Cardiac ventricle fibroblast (primary cell): ENCODE results near the gene OR2L5. TPM values are rescaled to one million over a fixed set of nuclear protein-coding genes. Genes with fewer than 3 reads are reported as not detected.

Experiments used
- total RNA-seq: library from RNA; depleted of rRNA; stranded (reverse); fragments of >200 nt; gene quantifications from 2 replicates; pipeline ENCODE4 v1.2.3, GENCODE V29; 2015

OR2L5 gene, protein sequence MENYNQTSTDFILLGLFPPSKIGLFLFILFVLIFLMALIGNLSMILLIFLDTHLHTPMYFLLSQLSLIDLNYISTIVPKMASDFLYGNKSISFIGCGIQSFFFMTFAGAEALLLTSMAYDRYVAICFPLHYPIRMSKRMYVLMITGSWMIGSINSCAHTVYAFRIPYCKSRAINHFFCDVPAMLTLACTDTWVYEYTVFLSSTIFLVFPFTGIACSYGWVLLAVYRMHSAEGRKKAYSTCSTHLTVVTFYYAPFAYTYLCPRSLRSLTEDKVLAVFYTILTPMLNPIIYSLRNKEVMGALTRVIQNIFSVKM
- not detected in 2 replicates for total RNA-seq

DNA sequence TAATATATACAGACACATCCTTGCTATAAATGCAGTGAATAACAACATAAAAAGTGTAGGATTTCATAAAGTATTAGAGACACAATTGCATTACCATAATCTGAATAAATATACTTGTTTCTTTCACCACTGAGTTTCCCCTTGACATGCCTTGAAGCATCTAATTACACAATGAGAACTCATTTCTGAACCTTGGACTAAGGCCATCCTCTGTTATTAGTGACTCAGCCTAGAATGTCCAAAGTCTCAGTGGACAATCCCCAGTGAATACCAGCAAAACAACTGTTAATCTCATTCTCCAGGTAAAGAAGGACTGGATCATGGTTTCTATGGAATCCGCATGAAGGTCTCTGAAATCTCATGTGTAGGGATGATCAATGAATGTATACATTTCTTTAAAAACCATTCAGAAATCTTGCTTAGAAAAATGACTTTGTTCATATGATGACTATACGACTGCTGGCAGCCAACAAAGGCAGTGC is at the start of gene OR2L5:
TSS of gene OR2L5 (plus strand) at position 432 of the 482 bp plus-strand sequence. CDS start 8,288 bp downstream, outside the sequence.

DNA sequence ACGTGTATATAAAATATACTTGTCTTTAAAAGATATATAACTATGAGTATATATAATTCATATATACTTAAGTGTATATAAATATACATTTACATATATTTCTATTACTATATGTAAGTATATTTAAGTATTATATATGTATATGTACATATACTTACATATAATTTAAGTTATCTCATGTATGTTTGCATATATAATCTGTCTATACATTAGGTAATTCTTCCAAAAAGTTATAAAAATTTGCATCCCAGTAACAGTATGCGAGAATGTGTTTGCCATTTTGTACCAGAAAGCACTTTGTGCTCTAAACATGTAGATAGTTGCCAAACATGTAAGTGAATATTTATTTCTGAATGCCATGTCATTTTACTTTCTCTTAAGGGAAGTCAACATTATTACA is 48.5 kb upstream of the OR2L5 start, which contains the start of gene OR2AK2:
TSS of gene OR2AK2 (plus strand) at position 301 of the 400 bp plus-strand sequence. CDS start 144 bp downstream, outside the sequence.

DNA sequence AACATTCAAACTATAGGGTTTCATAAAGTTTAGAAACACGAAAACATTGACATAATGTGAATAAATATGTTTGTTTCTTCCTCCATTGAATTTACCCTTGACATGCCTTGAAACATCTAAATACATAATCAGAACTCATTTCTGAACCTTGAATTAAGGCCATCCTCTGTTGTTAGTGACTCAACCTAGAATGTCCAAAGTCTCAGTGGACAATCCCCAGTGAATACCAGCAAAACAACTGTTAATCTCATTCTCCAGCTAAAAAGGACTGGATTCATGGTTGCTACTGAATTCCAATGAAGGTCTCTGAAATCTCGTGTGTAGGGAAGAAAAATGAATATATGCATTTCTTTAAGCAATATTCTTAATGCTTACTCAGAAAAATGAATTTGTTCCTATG is 16.3 kb downstream of the OR2L5 start, which contains the start of gene OR2L2:
TSS of gene OR2L2 (plus strand) at position 301 of the 400 bp plus-strand sequence. CDS start 8,198 bp downstream, outside the sequence.

DNA sequence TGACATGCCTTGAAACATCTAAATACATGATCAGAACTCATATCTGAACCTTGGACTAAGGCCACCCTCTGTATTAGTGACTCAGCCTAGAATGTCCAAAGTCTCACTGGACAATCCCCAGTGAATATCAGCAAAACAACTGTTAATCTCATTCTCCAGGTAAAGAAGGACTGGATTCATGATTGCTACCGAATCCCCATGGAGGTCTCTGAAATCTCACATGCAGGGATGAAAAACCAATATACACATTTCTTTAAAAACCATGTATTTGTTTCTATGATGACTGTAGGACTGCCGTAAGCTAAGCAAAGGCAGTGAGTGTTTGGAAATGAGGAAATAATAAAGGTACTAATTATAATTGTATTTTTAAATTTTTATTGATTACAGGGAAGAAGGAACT is 33.1 kb downstream of the OR2L5 start, which contains the start of gene OR2L3:
TSS of gene OR2L3 (plus strand) at position 301 of the 400 bp plus-strand sequence. CDS start 13,846 bp downstream, outside the sequence.

Other genes with a start within 250 kb of the OR2L5 start
- not detected in 2 replicates for gene OR14A16, start 189.5 kb upstream of the OR2L5 start, total RNA-seq
- gene OR11L1, start 171.8 kb upstream of the OR2L5 start, total RNA-seq: not detected in 2 replicates
- not detected in 2 replicates for gene TRIM58, start 156.5 kb upstream of the OR2L5 start, total RNA-seq
- gene OR2W3, start 118.1 kb upstream of the OR2L5 start, total RNA-seq: not detected in 2 replicates
- gene OR2T8, start 93.4 kb upstream of the OR2L5 start, total RNA-seq: not detected in 2 replicates
- not detected in 2 replicates for gene OR2AJ1, start 88.8 kb upstream of the OR2L5 start, total RNA-seq
- not detected in 2 replicates for gene OR2L8, start 64.8 kb upstream of the OR2L5 start, total RNA-seq
- gene OR2AK2, start 48.4 kb upstream of the OR2L5 start, total RNA-seq: not detected in 2 replicates
- gene OR2L2, start 16.4 kb downstream of the OR2L5 start, total RNA-seq: not detected in 2 replicates
- not detected in 2 replicates for gene OR2L3, start 33.2 kb downstream of the OR2L5 start, total RNA-seq
- not detected in 2 replicates for gene OR2L13, start 81.5 kb downstream of the OR2L5 start, total RNA-seq
- gene OR2M5, start 131.5 kb downstream of the OR2L5 start, total RNA-seq: not detected in 2 replicates
- not detected in 2 replicates for gene OR2M2, start 161.2 kb downstream of the OR2L5 start, total RNA-seq
- not detected in 2 replicates for gene OR2M3, start 183.6 kb downstream of the OR2L5 start, total RNA-seq
- gene OR2M4, start 217.8 kb downstream of the OR2L5 start, total RNA-seq: not detected in 2 replicates